Trophoblast cell (in vitro differentiated cells and primary cell): ENCODE data around the gene MAP2K2.

Experiments used
- DNase-seq, 2 donors: peaks; one replicate each; pipeline ENCODE4 v3.0.0-alpha.2; 2016
- H2AFZ ChIP-seq: 2 replicates; pipeline ENCODE4 v1.6.1; 2013; ENCODE audit warnings: low read length, moderate library complexity, mild to moderate bottlenecking; ENCODE audit not compliant: insufficient read depth, poor library complexity
- H2AK5ac ChIP-seq: 2 replicates; pipeline ENCODE4 v1.6.1; 2013; ENCODE audit warnings: mild to moderate bottlenecking, low read length
- H2BK120ac ChIP-seq: 2 replicates; pipeline ENCODE4 v1.6.1; 2013; ENCODE audit warnings: low read length, mild to moderate bottlenecking, moderate library complexity; ENCODE audit not compliant: insufficient read depth, poor library complexity
- H2BK12ac ChIP-seq: 2 replicates; pipeline ENCODE4 v1.6.1; 2013; ENCODE audit warnings: mild to moderate bottlenecking, low read length, moderate library complexity
- H2BK5ac ChIP-seq: 2 replicates; pipeline ENCODE4 v1.6.1; 2013; ENCODE audit warnings: low read length, low read depth, moderate library complexity, mild to moderate bottlenecking; ENCODE audit not compliant: poor library complexity
- H3K14ac ChIP-seq: 2 replicates; pipeline ENCODE4 v1.6.1; 2013; ENCODE audit warnings: mild to moderate bottlenecking, low read length
- H3K18ac ChIP-seq: 2 replicates; pipeline ENCODE4 v1.6.1; 2013; ENCODE audit warnings: mild to moderate bottlenecking, low read length
- H3K23ac ChIP-seq: 2 replicates; pipeline ENCODE4 v1.6.1; 2013; ENCODE audit warnings: low read length
- H3K27ac ChIP-seq: 2 replicates; pipeline ENCODE4 v1.5.1; 2013; ENCODE audit warnings: low read depth, mild to moderate bottlenecking, inconsistent platforms, low read length, moderate library complexity
- H3K27me3 ChIP-seq: 2 replicates; pipeline ENCODE4 v1.6.1; 2013; ENCODE audit warnings: inconsistent platforms, mild to moderate bottlenecking, low read length, moderate library complexity; ENCODE audit not compliant: insufficient read depth
- H3K36me3 ChIP-seq, 2 experiments: 1 replicate in 1 of 2; 2 replicates in 1 of 2; pipeline ENCODE4 v1.6.1; 2013; ENCODE audit warnings: low read length in 2 of 2, mild to moderate bottlenecking in 2 of 2, moderate library complexity in 1 of 2; ENCODE audit not compliant: insufficient read depth in 2 of 2, control insufficient read depth in 1 of 2
- H3K4ac ChIP-seq: 2 replicates; pipeline ENCODE4 v1.6.1; 2013; ENCODE audit warnings: low read depth, mild to moderate bottlenecking, low read length, moderate library complexity
- H3K4me1 ChIP-seq, 2 experiments: 1 replicate in 1 of 2; 2 replicates in 1 of 2; pipeline ENCODE4 v1.6.1; 2013; ENCODE audit warnings: low read length in 2 of 2, mild to moderate bottlenecking in 2 of 2, moderate library complexity in 1 of 2; ENCODE audit not compliant: insufficient read depth in 2 of 2, control insufficient read depth in 1 of 2
- H3K4me2 ChIP-seq: 2 replicates; pipeline ENCODE4 v1.6.1; 2013; ENCODE audit warnings: inconsistent platforms, mild to moderate bottlenecking, low read length, moderate library complexity
- H3K4me3 ChIP-seq: 2 replicates; pipeline ENCODE4 v1.5.1; 2013; ENCODE audit warnings: mild to moderate bottlenecking, low read depth, low read length, inconsistent platforms
- H3K79me1 ChIP-seq: one replicate; pipeline ENCODE4 v1.6.1; 2013; ENCODE audit warnings: low read length
- H3K79me2 ChIP-seq: 2 replicates; pipeline ENCODE4 v1.6.1; 2013; ENCODE audit warnings: low read length, mild to moderate bottlenecking; ENCODE audit not compliant: control insufficient read depth, insufficient read depth, poor library complexity
- H3K9ac ChIP-seq: 2 replicates; pipeline ENCODE4 v1.6.1; 2013; ENCODE audit warnings: mild to moderate bottlenecking, low read length
- H3K9me3 ChIP-seq: 2 replicates; pipeline ENCODE4 v1.6.1; 2013; ENCODE audit warnings: low read depth, mild to moderate bottlenecking, control low read depth, inconsistent platforms, low read length; ENCODE audit not compliant: insufficient read depth
- H4K12ac ChIP-seq: 2 replicates; pipeline ENCODE4 v1.6.1; 2013; ENCODE audit warnings: low read depth, mild to moderate bottlenecking, low read length, moderate library complexity
- H4K8ac ChIP-seq: 2 replicates; pipeline ENCODE4 v1.6.1; 2013; ENCODE audit warnings: low read depth, mild to moderate bottlenecking, low read length, moderate library complexity
- H4K91ac ChIP-seq: one replicate; pipeline ENCODE4 v1.6.1; 2013; ENCODE audit warnings: low read depth, mild to moderate bottlenecking, low read length, moderate library complexity
- WGBS: extraction: QIAGEN DNeasy Blood & Tissue Kit; methylation state at CpG from one replicate; pipeline ENCODE4 v1.1.7; 2013; ENCODE audit warnings: missing lambda C conversion rate; ENCODE audit not compliant: insufficient read length, insufficient coverage; ENCODE audit errors: extremely low coverage; 5-methylcytosine and 5-hydroxymethylcytosine counted together

Gene MAP2K2

GRCh38 chr19:4054441-4055208, 69.3 kb downstream of the MAP2K2 start:
- Histone ChIP-seq H3K27ac (no peak overlapping the region), H3K79me1 (peaks cover 19% of the 10 kb centered on the region), H3K4me3 (no peak overlapping the region), H2BK5ac (no peak overlapping the region), H4K8ac (no peak overlapping the region), H3K4ac (peak overlapping the region; percentile 31), H3K18ac (no peak overlapping the region), H2AK5ac (no peak overlapping the region), H3K9me3 (peaks cover 7% of the 10 kb centered on the region), H2BK120ac (no peak overlapping the region), H3K27me3 (no peaks in the 10 kb centered on the region), H2AFZ (no peak overlapping the region), H3K14ac (no peak overlapping the region), H3K36me3 (peaks cover 58% of the 10 kb centered on the region in 2 experiments), H4K12ac (no peak overlapping the region), H4K91ac (no peak overlapping the region), H3K9ac (no peak overlapping the region), H3K4me1 (peaks cover 23 to 29% of the 10 kb centered on the region in 2 experiments), H2BK12ac (no peak overlapping the region), H3K23ac (no peak overlapping the region), H3K4me2 (no peak overlapping the region), H3K79me2 (peaks cover 37% of the 10 kb centered on the region)
- DNase-seq = no peak
- no CpG with 5 or more reads among the region's 91 CpGs for WGBS

GRCh38 chr19:4053423-4054324, 70.2 kb downstream of the MAP2K2 start:
- Histone ChIP-seq H2BK12ac (no peak overlapping the region), H3K79me1 (peaks cover 10% of the 10 kb centered on the region), H3K79me2 (peaks cover 29% of the 10 kb centered on the region), H4K12ac (no peak overlapping the region), H3K27ac (no peak overlapping the region), H3K36me3 (peaks cover 64% of the 10 kb centered on the region in 2 experiments), H3K27me3 (no peaks in the 10 kb centered on the region), H3K4me1 (peaks cover 13 to 19% of the 10 kb centered on the region in 2 experiments), H3K4me2 (no peak overlapping the region), H2AFZ (no peak overlapping the region), H2BK120ac (no peak overlapping the region), H3K9me3 (peaks cover 9% of the 10 kb centered on the region), H2BK5ac (no peak overlapping the region), H4K91ac (no peak overlapping the region), H3K4ac (peak overlapping the region; percentile 0), H2AK5ac (no peak overlapping the region), H3K9ac (no peak overlapping the region), H3K23ac (peak overlapping the region; percentile 34), H3K4me3 (peak overlapping the region; percentile 11), H4K8ac (no peak overlapping the region), H3K14ac (no peak overlapping the region), H3K18ac (no peak overlapping the region)
- no CpG with 5 or more reads among the region's 82 CpGs for WGBS
- no peak for DNase-seq

DNA sequence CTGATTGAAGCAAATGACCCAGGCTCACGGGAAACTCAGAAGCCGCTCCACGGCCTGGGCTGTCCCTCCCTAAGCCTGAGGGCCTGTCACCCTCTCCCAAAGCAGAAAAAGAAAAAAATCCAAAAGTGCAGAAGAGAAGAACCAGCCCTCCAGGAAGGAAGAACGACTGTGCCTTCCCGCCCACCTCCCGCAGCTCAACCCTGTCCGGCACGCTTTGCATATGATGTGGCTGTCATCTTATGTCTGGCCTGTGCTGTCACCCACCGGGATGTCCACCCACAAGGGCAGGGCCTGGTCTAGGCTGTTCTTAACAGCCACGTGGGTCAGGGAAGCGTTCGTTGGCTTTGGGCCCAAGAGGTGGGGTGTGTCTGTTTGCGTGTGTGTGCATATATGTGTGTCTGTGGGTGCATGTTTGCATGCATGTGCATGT, 70.9 kb downstream of the MAP2K2 start:
- peak overlapping the region; percentile 11 for H3K4me3 ChIP-seq
- H2BK120ac ChIP-seq = no peak overlapping the region
- H3K9ac ChIP-seq = no peak overlapping the region
- no peak overlapping the region for H3K4me2 ChIP-seq
- H3K23ac ChIP-seq = no peak overlapping the region
- H3K27me3 ChIP-seq = no peaks in the 10 kb centered on the region
- H4K91ac ChIP-seq = no peak overlapping the region
- peaks cover 6% of the 10 kb centered on the region for H3K79me1 ChIP-seq
- H3K79me2 ChIP-seq = peaks cover 24% of the 10 kb centered on the region
- no peak overlapping the region for H4K8ac ChIP-seq
- no CpG with 5 or more reads among the region's 13 CpGs for WGBS
- peaks cover 9% of the 10 kb centered on the region for H3K9me3 ChIP-seq
- H3K4me1 ChIP-seq = peaks cover 8 to 13% of the 10 kb centered on the region in 2 experiments
- no peak overlapping the region for H2BK12ac ChIP-seq
- no peak overlapping the region for H2AFZ ChIP-seq
- H2BK5ac ChIP-seq = no peak overlapping the region
- peaks cover 67 to 71% of the 10 kb centered on the region in 2 experiments for H3K36me3 ChIP-seq
- peak overlapping the region; percentile 46 for H3K4ac ChIP-seq
- DNase-seq = no peak
- H4K12ac ChIP-seq = no peak overlapping the region
- H3K27ac ChIP-seq = no peak overlapping the region
- no peak overlapping the region for H3K14ac ChIP-seq
- no peak overlapping the region for H3K18ac ChIP-seq
- H2AK5ac ChIP-seq = no peak overlapping the region

DNA sequence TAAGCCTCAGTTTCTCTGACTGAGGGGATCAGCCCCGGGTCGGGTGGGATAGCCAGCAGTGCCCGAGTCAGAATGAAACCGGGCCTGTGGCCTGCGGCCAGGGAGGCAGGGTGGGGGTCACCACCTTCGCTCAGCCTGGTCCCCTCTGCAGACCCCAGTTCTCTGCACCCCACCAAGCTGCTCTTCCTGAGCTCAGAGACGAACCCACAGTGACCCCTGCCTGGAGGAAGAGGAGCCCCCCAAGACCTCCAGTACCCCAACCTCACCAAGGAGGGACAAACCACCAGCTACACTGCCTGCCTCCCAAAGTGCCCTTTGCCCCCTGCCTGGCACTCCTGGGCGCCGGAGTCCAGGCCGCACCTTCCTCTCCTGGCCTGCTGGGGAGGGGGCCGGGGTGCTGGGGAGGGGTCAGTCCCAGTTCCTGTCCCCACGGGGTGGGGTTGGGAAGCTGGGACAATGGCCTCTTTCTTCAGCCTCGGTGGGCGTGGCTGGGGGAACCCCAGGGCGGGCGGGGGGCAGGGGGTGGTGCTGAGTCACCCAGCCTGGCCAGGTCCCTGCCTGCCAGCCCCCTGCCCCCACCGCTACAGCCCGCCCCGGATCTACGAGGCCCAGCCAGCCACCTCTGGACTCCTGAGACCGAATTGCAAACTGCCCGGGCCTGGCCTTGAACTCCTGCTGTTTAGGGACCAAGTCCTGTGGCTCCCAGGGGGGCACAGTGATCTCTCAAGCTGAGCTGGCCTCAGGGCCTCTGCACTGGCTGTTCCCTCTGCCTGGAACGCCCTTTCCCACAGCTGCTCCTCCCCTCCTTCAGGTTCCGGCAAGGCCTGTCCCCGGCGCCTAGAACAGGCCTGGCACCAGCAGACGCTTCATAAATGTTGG, 71.6 kb downstream of the MAP2K2 start:
- DNase-seq = no peak
- H3K14ac ChIP-seq = no peak overlapping the region
- no CpG with 5 or more reads among the region's 27 CpGs for WGBS
- no peak overlapping the region for H3K4me2 ChIP-seq
- no peak overlapping the region for H3K4me3 ChIP-seq
- H3K9me3 ChIP-seq = peaks cover 9% of the 10 kb centered on the region
- H2BK120ac ChIP-seq = no peak overlapping the region
- H2BK12ac ChIP-seq = no peak overlapping the region
- H4K91ac ChIP-seq = peak overlapping the region; percentile 26
- H3K27me3 ChIP-seq = no peaks in the 10 kb centered on the region
- no peak overlapping the region for H4K12ac ChIP-seq
- no peak overlapping the region for H3K23ac ChIP-seq
- no peak overlapping the region for H2AK5ac ChIP-seq
- H3K36me3 ChIP-seq = peaks cover 72 to 76% of the 10 kb centered on the region in 2 experiments
- H2AFZ ChIP-seq = no peak overlapping the region
- no peak overlapping the region for H3K27ac ChIP-seq
- peak overlapping the region; percentile 91 for H3K4ac ChIP-seq
- H2BK5ac ChIP-seq = no peak overlapping the region
- H3K4me1 ChIP-seq = peaks cover 7 to 10% of the 10 kb centered on the region in 2 experiments
- H3K79me2 ChIP-seq = peaks cover 20% of the 10 kb centered on the region
- no peak overlapping the region for H3K9ac ChIP-seq
- H4K8ac ChIP-seq = peak overlapping the region; percentile 30
- H3K18ac ChIP-seq = no peak overlapping the region
- H3K79me1 ChIP-seq = peaks cover 3% of the 10 kb centered on the region
